MM.1S (cell line): ENCODE data around the gene CEP85L.

Experiments used
- EZH2 ChIP-seq: fragments of 300-600 bp; sonication (generic); optimal IDR thresholded peaks from 2 replicates; pipeline ENCODE3; 2017; ENCODE audit warnings: low read depth, mild to moderate bottlenecking, antibody characterized with exemption, low read length, mixed read lengths
- TF ChIP-seq, protein P1 (sequence below): fragments of 300-600 bp; sonication (generic); IDR thresholded peaks from 2 replicates; pipeline ENCODE4 v1.5.1; 2016; ENCODE audit warnings: antibody characterized with exemption, low read length, mixed read lengths

DNA sequence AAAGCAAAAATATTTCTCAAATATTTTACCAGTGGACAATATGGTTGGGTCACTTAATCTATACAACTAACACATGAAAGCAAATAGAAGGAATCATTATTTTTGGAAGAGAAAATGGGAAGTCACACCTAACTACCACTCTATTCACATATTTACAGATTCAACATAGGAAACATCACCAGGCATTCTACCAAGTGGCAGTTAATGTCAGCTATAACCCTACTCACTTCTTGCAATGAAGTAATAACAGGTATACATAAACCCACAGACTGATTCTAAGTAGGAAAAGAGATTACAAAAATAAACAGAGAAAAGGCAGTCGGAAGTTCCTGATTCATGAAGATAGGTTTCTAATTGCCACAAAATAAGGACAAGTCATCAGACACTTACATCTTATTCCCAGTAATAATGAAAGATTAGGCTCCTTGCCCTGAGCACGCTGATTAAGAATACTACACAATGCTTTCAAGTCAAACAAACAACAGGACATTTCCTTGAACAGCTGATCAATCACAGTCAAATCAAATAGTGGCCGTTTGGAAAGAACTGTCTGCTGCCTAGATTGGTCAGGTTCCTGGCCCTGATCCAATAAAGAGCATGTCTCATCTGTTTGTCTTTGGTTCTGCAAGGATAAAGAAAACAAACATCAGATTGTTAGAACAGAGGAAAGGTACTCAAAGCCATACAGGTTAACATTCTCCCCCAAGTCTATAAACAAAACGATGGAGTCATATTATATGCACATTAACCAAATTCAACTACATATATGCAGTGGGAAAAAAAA lies 182.5 kb downstream of the CEP85L start:
- TF ChIP-seq, protein P1, sequence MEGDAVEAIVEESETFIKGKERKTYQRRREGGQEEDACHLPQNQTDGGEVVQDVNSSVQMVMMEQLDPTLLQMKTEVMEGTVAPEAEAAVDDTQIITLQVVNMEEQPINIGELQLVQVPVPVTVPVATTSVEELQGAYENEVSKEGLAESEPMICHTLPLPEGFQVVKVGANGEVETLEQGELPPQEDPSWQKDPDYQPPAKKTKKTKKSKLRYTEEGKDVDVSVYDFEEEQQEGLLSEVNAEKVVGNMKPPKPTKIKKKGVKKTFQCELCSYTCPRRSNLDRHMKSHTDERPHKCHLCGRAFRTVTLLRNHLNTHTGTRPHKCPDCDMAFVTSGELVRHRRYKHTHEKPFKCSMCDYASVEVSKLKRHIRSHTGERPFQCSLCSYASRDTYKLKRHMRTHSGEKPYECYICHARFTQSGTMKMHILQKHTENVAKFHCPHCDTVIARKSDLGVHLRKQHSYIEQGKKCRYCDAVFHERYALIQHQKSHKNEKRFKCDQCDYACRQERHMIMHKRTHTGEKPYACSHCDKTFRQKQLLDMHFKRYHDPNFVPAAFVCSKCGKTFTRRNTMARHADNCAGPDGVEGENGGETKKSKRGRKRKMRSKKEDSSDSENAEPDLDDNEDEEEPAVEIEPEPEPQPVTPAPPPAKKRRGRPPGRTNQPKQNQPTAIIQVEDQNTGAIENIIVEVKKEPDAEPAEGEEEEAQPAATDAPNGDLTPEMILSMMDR = no peak
- no peak for TF ChIP-seq EZH2
